Measurements from ENCODE around the gene PICK1. TPM values are rescaled to one million over a fixed set of nuclear protein-coding genes. Genes with fewer than 3 reads are reported as not detected.

Gene PICK1
- total and polyA plus RNA-seq, 2 donors (not counting 3 experiments of a cell fraction or from before 2014, with no cell fraction given) = 18.0 to 20.8 TPM

GRCh38 chr22:38030311-38031133, 26.7 kb upstream of the PICK1 start:
- Histone ChIP-seq H3K4me3 (replicated peaks in 1 of 3; ENCODE audit: insufficient read depth in 1 of 3, low read depth in 1 of 3, low read length in 3 of 3) (no peak overlapping the region), H3K9ac (replicated peaks; ENCODE audit: extremely low read depth, insufficient read depth, low read length) (no peak overlapping the region), H4K20me1 (replicated peaks; ENCODE audit: control insufficient read depth, extremely low read depth, insufficient read depth, low read length) (no peaks in the 10 kb centered on the region), H3K9me3 (replicated peaks; ENCODE audit: control insufficient read depth, insufficient read depth, low read length) (no peaks in the 10 kb centered on the region), H2AFZ (ENCODE audit: low read depth, low read length) (no peak overlapping the region), H3K4me2 (ENCODE audit: insufficient read depth, low read length) (no peak overlapping the region), H3K4me1 (ENCODE audit: control insufficient read depth, extremely low read depth, insufficient read depth, low read length) (peaks cover 12% of the 10 kb centered on the region), H3K79me2 (ENCODE audit: control insufficient read depth, insufficient read depth, low read length) (no peaks in the 10 kb centered on the region), H3K27ac (ENCODE audit: insufficient read depth, low read depth, low read length) (no peak overlapping the region), H3K27me3 (ENCODE audit: control insufficient read depth in 2 of 2, insufficient read depth in 2 of 2, low read length in 2 of 2) (peaks cover 0 to 1% of the 10 kb centered on the region in 2 experiments), H3K36me3 (ENCODE audit: control insufficient read depth in 2 of 2, extremely low read depth in 1 of 2, insufficient read depth in 2 of 2, low read length in 2 of 2) (no peaks in the 10 kb centered on the region), H3K9me1 (replicated peaks; ENCODE audit: control insufficient read depth, extremely low read depth, insufficient read depth, low read length) (no peaks in the 10 kb centered on the region)
- no peak for TF ChIP-seq MYC (IDR thresholded peaks at IDR 0.05; ENCODE audit: low read depth, low read length)
- no peak for TF ChIP-seq CTCF (IDR thresholded peaks at IDR 0.05; ENCODE audit: extremely low read depth in 1 of 2, insufficient read depth in 1 of 2, low read depth in 1 of 2, low read length in 2 of 2)
- no TSS peak for BruUV-seq (replicated peaks)
- no peak for FAIRE-seq
- DNase-seq (ENCODE audit: low read depth, low spot score) = no peak
- ChIA-PET CTCF (no interaction called here), POLR2A (no interaction called here)
- intact Hi-C loops (cut with micrococcal nuclease) = no loop called here
- dilution Hi-C loops (cut with MboI; ENCODE audit: extremely low pct_ligation_motif_present, low sequenced_read_pairs) = no loop called here

DNA sequence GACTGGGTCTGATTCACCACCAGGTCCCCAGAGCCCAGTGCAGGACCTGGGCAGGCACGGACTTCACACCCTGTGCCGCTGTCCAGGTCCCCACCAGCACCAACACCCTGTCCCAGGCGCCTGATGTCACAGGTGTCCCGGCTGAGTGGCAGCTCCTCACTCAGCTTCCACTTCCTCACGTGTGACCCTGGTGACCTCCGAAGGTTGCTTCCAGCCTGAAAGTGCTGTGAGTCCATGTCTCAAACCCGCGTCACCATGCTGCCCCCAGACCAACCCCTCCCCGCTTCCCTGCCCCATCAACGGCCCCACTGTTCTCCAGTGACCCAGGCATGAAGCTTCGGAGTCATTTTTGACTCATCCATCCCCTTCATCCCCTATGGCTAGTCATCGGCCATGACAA, 25.7 kb upstream of the PICK1 start:
- H3K4me3 ChIP-seq (replicated peaks in 1 of 3; ENCODE audit: insufficient read depth in 1 of 3, low read depth in 1 of 3, low read length in 3 of 3) = no peak overlapping the region
- TF ChIP-seq, protein P1, sequence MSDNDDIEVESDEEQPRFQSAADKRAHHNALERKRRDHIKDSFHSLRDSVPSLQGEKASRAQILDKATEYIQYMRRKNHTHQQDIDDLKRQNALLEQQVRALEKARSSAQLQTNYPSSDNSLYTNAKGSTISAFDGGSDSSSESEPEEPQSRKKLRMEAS (IDR thresholded peaks at IDR 0.05; ENCODE audit: insufficient read depth, insufficient read length) = no peak
- no peak for TF ChIP-seq FOS (IDR thresholded peaks at IDR 0.05; ENCODE audit: borderline replicate concordance, insufficient read depth, low read length)
- TF ChIP-seq POLR2AphosphoS5 (IDR thresholded peaks at IDR 0.05; ENCODE audit: insufficient read depth, low read depth, low read length) = no peak
- TF ChIP-seq MYC (IDR thresholded peaks at IDR 0.05; ENCODE audit: low read depth, low read length) = no peak
- TF ChIP-seq JUN (IDR thresholded peaks at IDR 0.05; ENCODE audit: borderline replicate concordance, insufficient read depth, insufficient read length, low read depth) = no peak
- TF ChIP-seq POLR2A (IDR thresholded peaks at IDR 0.05; ENCODE audit: low read depth, low read length) = no peak
- TF ChIP-seq CTCF (IDR thresholded peaks at IDR 0.05; ENCODE audit: extremely low read depth in 1 of 2, insufficient read depth in 1 of 2, low read depth in 1 of 2, low read length in 2 of 2) = no peak
- TF ChIP-seq GATA2 (IDR thresholded peaks at IDR 0.05; ENCODE audit: insufficient read depth, insufficient read length, low read depth, low read length) = no peak
- TF ChIP-seq EZH2 (IDR thresholded peaks at IDR 0.05; ENCODE audit: borderline replicate concordance, low read depth, low read length, severe bottlenecking) = no peak
- no peaks in the 10 kb centered on the region for H3K36me3 ChIP-seq (ENCODE audit: control insufficient read depth in 2 of 2, extremely low read depth in 1 of 2, insufficient read depth in 2 of 2, low read length in 2 of 2)
- H4K20me1 ChIP-seq (replicated peaks; ENCODE audit: control insufficient read depth, extremely low read depth, insufficient read depth, low read length) = no peaks in the 10 kb centered on the region
- H3K27ac ChIP-seq (ENCODE audit: insufficient read depth, low read depth, low read length) = no peak overlapping the region
- dilution Hi-C loops (cut with MboI; ENCODE audit: extremely low pct_ligation_motif_present, low sequenced_read_pairs) = no loop called here
- ChIA-PET POLR2A (no interaction called here), CTCF (interaction anchor here (0.8 kb wide), 1 partner anchor 8 kb away, joined by 3 read pairs; no protein-coding TSS in a partner anchor)
- H3K9me1 ChIP-seq (replicated peaks; ENCODE audit: control insufficient read depth, extremely low read depth, insufficient read depth, low read length) = no peaks in the 10 kb centered on the region
- no peak for DNase-seq (ENCODE audit: low read depth, low spot score)
- no peak overlapping the region for H2AFZ ChIP-seq (ENCODE audit: low read depth, low read length)
- no peak overlapping the region for H3K4me2 ChIP-seq (ENCODE audit: insufficient read depth, low read length)
- H3K79me2 ChIP-seq (ENCODE audit: control insufficient read depth, insufficient read depth, low read length) = no peaks in the 10 kb centered on the region
- FAIRE-seq = no peak
- no peaks in the 10 kb centered on the region for H3K9me3 ChIP-seq (replicated peaks; ENCODE audit: control insufficient read depth, insufficient read depth, low read length)
- H3K9ac ChIP-seq (replicated peaks; ENCODE audit: extremely low read depth, insufficient read depth, low read length) = no peak overlapping the region
- BruUV-seq (replicated peaks) = no TSS peak
- peaks cover 12% of the 10 kb centered on the region for H3K4me1 ChIP-seq (ENCODE audit: control insufficient read depth, extremely low read depth, insufficient read depth, low read length)
- no peaks in the 10 kb centered on the region for H3K27me3 ChIP-seq (ENCODE audit: control insufficient read depth in 2 of 2, insufficient read depth in 2 of 2, low read length in 2 of 2)
- intact Hi-C loops (cut with micrococcal nuclease) = no loop called here
